ENCODE data around the gene ARHGAP24. TPM values are rescaled to one million over a fixed set of nuclear protein-coding genes. Genes with fewer than 3 reads are reported as not detected.

The ARHGAP24 gene
- total and polyA plus RNA-seq, 10 of the 15 experiments (the other 5 are each of a cell fraction or from before 2014, with no cell fraction given): 0.10 to 4.2 (median 0.52) TPM

- DNase-seq (ENCODE audit: low read depth, low spot score) (no peak), ATAC-seq (no peak), FAIRE-seq (no peak)
- Histone ChIP-seq H3K4me1 (ENCODE audit: control insufficient read depth, insufficient read depth, low read length) (no peaks in the 10 kb centered on the region), H3K79me2 (ENCODE audit: control insufficient read depth, insufficient read depth, low read length) (no peaks in the 10 kb centered on the region), H3K4me3 (no peak overlapping the region), H3K27ac (ENCODE audit: control insufficient read depth, insufficient read depth) (no peak overlapping the region), H3K9me3 (replicated peaks; ENCODE audit: control insufficient read depth, insufficient read depth, low read length) (no peaks in the 10 kb centered on the region), H4K20me1 (ENCODE audit: control insufficient read depth, insufficient read depth) (no peaks in the 10 kb centered on the region), H3K36me3 (ENCODE audit: control insufficient read depth in 2 of 2, insufficient read depth in 2 of 2, low read length in 1 of 2) (no peaks in the 10 kb centered on the region), H3K4me2 (ENCODE audit: control insufficient read depth, insufficient read depth) (no peak overlapping the region), H3K9ac (ENCODE audit: control insufficient read depth, insufficient read depth, low read length) (no peak overlapping the region), H3K27me3 (replicated peaks in 1 of 2; ENCODE audit: control insufficient read depth in 2 of 2, insufficient read depth in 2 of 2, low read length in 1 of 2) (no peaks in the 10 kb centered on the region), H2AFZ (ENCODE audit: control insufficient read depth, low read depth, low read length) (no peak overlapping the region)
- SMC1A ChIA-PET (ENCODE audit: uncharacterized antibody, unreplicated experiment): no interaction called here
- in situ Hi-C loops (cut with MboI): no loop called here
- 35% methylated on average over 18 of the region's 18 CpGs for WGBS (ENCODE audit: insufficient coverage, insufficient replicate concordance, low lambda C conversion rate, missing lambda C conversion rate)
- no peak for TF ChIP-seq NR2F1 (conservative IDR thresholded peaks at IDR 0.05)
- no peak for TF ChIP-seq CBFB (IDR thresholded peaks at IDR 0.05; ENCODE audit: low read depth)
- no peak for TF ChIP-seq NFXL1 (IDR thresholded peaks at IDR 0.05; ENCODE audit: borderline replicate concordance)
- TF ChIP-seq RAD21 (IDR thresholded peaks at IDR 0.05; ENCODE audit: insufficient read depth, low read depth, low read length): no peak
- TF ChIP-seq ASH2L (IDR thresholded peaks at IDR 0.05; ENCODE audit: borderline replicate concordance, low read depth): no peak
- no peak for TF ChIP-seq REST (IDR thresholded peaks at IDR 0.05; ENCODE audit: low read depth, low read length)
- no peak for TF ChIP-seq TCF7 (IDR thresholded peaks at IDR 0.05; ENCODE audit: borderline replicate concordance)
- no peak for TF ChIP-seq IKZF1 (conservative IDR thresholded peaks at IDR 0.05)
- no peak for TF ChIP-seq ZNF592 (IDR thresholded peaks at IDR 0.05)
- TF ChIP-seq CTCF (IDR thresholded peaks at IDR 0.05 in 2 of 3, conservative IDR thresholded peaks at IDR 0.05 in 1 of 3; ENCODE audit: control insufficient read depth in 2 of 3, extremely low read depth in 1 of 3, insufficient read depth in 1 of 3, low read depth in 3 of 3, low read length in 3 of 3): no peak
- TF ChIP-seq MXI1 (IDR thresholded peaks at IDR 0.05; ENCODE audit: low read depth, low read length): no peak
- TF ChIP-seq TCF3 (IDR thresholded peaks at IDR 0.05; ENCODE audit: borderline replicate concordance, insufficient read depth, low read depth, low read length): no peak
- BruUV-seq (replicated peaks): no TSS peak
- intact Hi-C loops (cut with micrococcal nuclease; ENCODE audit: unreplicated experiment): no loop called here
- RAD21 ChIA-PET (ENCODE audit: unreplicated experiment): no interaction called here
- POLR2A ChIA-PET: no interaction called here
- CTCF ChIA-PET: no interaction called here
Measured at GRCh38 chr4:85932500-85933290, 457.7 kb downstream of the ARHGAP24 start.
